Superior temporal gyrus (tissue), 1 donor: Measurements from ENCODE around the gene WFIKKN2.

Experiments used
- DNase-seq: peaks from one replicate; pipeline ENCODE4 v3.0.0-alpha.2; 2016; ENCODE audit errors: extremely low spot score

WFIKKN2 gene

DNA sequence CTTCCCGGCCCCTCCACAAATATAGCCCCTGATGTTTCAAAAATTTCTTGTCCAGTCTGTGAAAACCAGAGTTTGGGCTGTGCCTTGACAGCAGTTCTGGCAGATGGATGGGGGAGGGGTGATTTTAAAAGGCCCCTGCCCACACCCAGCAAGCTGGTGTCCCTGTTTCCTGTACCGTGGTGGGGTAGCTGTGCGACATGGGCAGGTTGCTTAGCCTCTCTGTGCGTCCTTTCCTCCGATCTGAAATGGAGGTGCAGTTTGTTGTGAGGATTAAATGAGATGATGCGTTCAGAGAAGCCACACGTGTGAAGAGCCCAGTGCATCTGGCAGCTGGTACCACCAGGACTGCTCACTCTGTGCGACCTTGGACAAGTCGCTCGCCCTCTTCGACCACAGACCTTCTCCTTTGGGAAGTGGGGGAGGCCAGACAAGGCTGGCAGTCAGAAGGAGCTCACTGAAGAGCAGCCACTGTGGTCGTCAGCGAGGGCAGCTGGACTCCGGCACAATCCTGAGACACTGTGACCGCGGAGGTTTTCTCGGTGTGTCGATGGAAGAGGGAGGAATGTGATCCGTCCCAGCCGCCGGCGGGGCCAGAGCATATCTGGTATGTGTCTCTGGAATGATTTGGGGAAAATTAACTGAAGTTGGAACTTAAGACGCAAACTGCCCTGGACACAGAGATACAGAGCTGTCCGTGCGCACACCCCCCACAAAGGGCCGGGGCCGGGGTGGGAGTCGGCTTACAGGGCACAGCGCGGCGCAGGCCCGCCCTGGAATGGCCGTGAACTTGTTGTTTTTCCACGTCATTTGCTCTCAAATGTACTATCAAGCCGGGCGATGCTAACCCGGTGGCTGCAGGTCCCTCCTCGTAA is 721 bp upstream of the WFIKKN2 start:
- no peak for DNase-seq

DNA sequence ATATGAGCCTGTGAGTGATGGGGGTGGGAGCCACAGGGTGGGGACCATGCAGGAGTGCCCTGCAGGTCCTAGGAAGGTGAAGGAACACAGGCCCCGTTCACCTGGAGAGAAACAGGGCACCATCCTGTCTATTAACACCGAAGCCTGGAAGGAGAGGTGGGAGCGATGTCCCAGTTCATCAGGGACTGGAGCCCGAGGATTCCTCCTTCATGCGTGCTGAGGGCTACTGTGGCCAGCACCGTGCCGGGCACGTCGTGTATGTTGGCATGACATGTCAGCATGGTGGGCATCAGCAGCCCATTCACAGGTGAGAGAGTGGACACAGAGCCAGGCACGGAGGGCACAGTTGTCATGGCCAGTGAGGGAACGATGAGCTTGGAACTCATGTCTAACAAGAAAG is 1.4 kb downstream of the WFIKKN2 start:
- no peak for DNase-seq

DNA sequence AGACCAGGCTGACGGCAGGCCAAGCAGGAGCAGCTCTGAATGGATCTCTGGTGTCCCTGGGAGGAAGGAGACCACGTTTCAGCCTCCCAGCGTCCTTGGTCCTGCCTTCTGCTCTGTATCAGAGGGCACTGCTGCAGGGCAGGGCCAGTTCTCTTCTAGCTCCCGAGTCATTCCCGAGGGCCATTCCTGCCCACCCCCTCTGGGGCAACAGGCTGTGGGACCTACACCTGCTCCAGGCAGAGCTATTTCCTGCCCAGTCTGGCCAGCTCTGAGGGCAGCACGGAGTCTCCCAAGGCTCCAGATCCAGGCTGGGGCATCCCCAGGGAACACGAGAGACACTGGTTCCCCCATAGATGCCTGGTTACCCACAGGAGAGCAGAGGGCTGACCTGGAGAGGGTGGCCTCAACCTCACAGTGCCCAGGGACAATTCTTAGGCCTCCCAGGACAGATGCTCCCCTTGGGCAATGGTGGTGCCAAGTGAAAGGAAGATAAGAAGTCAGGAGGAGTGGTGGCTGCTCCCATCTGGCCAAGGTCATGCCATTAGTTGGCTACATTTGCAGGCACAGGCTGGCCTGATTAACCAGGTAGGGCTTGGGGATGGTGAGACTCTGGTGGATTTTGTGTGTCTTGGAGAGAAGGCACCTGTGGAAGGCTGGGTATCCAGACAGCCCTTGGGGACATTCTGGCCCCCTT is 2.0 kb downstream of the WFIKKN2 start:
- no peak for DNase-seq

DNA sequence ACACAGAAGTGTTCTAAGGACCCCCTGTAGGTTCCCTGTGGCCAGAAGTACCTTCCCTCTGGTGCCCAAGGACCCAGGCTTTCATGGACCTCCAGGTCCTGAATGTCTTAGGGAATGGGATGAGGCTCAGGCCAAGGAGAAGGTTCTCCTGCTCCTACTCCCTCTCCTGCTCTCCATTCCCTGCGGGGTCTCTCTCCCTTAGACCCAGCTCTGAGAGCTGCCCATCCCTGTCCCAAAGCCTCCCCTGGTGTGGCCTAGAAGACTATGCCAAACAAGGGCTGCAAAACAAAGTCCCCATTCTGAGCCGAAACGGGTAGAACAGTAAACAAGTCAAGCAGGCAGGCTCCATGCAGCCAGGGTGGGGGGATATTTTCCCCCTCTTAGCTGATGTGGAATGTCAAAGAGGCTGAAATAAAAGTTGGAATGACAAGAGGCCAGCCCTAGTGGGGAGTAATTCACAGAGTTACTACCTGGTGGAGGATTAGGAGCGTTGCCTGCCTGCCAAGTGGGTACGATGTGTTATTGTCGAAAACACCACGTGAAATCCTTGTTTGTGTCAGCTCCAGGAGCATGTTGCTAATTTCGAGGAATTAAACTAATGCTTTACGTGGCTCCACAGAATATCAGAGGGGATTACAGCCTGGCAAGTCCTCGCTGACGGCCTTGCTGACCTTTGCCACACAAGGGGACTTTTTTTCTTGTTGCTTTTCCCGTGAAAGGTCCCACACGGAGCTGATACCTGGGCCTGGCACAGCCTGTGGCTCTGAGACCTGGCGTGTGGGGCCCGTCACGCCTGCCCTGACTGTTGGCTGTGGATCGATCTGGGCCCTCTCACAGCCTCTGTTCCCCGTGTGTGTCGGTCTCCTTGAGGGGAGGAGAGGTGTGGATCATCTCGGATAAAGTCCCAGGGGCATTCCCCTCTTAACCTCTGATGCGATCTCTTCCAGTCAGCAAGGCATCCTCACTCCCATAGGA is 2.9 kb downstream of the WFIKKN2 start:
- DNase-seq: peak; percentile 81

DNA sequence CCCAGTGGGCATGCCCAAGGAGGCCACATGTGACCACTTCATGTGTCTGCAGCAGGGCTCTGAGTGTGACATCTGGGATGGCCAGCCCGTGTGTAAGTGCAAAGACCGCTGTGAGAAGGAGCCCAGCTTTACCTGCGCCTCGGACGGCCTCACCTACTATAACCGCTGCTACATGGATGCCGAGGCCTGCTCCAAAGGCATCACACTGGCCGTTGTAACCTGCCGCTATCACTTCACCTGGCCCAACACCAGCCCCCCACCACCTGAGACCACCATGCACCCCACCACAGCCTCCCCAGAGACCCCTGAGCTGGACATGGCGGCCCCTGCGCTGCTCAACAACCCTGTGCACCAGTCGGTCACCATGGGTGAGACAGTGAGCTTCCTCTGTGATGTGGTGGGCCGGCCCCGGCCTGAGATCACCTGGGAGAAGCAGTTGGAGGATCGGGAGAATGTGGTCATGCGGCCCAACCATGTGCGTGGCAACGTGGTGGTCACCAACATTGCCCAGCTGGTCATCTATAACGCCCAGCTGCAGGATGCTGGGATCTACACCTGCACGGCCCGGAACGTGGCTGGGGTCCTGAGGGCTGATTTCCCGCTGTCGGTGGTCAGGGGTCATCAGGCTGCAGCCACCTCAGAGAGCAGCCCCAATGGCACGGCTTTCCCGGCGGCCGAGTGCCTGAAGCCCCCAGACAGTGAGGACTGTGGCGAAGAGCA is 4.4 kb downstream of the WFIKKN2 start:
- no peak for DNase-seq

DNA sequence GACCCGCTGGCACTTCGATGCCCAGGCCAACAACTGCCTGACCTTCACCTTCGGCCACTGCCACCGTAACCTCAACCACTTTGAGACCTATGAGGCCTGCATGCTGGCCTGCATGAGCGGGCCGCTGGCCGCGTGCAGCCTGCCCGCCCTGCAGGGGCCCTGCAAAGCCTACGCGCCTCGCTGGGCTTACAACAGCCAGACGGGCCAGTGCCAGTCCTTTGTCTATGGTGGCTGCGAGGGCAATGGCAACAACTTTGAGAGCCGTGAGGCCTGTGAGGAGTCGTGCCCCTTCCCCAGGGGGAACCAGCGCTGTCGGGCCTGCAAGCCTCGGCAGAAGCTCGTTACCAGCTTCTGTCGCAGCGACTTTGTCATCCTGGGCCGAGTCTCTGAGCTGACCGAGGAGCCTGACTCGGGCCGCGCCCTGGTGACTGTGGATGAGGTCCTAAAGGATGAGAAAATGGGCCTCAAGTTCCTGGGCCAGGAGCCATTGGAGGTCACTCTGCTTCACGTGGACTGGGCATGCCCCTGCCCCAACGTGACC is 5.0 kb downstream of the WFIKKN2 start:
- DNase-seq: no peak

DNA sequence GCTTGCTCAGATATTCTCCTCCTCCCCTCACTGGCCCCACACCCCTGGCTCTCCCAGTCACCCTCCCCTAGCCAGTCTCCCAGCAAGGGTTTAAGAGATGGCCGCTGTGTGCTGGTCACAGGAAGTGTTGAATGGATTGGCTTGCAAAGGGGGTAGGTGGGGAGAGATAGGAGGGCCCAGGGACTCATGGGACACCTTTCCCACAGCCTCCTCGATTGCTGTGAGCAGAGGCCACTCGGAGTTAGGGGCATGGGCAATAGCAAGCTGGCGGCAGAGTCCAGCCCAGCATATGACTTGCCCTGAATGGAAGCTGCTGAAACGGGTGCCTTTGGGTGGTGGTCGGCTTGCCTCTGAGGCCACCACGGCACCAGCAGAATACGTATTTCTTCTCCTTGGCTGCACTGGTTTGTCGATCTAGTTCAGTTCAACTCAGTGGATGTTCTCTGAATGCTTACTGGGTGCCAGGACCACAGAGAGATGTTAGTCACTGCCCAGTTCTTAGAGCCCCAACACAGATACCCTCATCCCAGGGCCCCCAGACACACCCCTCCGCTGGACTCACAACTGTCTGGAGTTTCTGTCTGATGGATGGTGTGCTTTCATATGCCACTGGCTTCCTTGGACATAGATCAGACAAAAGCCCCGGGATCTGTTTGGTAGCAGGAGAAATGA is 6.0 kb downstream of the WFIKKN2 start:
- no peak for DNase-seq

DNA sequence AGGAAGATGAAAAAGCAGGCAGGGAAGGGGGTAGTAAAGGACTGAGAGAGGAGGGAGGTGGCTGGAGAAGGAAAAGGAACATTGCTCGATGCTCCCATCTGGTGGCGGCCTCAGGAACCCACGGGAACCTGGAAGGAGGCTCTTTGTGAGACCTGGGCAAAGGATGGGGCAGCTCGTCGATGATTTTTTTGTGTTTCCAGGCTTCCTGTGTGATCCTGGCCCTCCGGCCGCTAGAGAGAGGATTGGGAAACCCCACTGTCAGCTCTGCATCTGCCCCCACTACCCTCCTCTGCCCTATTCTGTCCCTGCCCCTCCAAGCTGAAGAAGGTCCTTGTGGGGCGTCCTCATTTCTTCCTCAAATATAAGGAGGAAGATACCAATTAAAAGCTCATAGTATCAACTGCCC is 6.6 kb downstream of the WFIKKN2 start:
- DNase-seq: peak; percentile 93

DNA sequence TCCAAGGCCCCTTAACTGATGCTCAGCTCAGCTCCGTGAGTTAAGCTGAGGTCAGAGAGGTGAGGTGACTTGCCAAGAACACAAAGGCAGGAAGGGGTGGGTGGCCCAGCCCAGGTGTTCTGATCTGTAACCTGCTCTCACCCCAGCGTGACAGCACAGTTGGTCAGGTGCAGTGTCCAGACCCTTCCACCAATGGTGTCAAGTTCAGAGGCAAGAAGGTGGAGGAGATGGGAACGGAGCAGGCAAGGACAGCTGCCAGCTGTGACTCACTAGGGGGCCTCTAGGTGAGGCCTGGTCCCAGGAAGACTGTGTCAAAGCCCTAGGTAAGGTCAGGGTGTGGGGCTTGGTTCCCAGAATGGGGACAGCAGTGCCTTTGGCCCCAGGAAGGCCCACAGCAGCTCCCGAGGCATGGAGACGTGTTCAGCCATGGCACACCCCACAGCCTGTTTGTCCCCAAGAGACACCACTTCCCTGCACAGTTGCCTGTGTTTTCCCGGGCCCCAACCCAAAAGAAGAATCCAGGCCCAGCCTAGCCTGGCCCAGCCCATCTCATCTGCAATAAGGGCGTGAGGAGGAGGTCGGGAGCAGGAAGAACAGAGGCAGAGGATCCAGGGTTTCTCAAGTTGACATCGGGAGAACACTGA is 7.2 kb downstream of the WFIKKN2 start:
- DNase-seq: no peak

DNA sequence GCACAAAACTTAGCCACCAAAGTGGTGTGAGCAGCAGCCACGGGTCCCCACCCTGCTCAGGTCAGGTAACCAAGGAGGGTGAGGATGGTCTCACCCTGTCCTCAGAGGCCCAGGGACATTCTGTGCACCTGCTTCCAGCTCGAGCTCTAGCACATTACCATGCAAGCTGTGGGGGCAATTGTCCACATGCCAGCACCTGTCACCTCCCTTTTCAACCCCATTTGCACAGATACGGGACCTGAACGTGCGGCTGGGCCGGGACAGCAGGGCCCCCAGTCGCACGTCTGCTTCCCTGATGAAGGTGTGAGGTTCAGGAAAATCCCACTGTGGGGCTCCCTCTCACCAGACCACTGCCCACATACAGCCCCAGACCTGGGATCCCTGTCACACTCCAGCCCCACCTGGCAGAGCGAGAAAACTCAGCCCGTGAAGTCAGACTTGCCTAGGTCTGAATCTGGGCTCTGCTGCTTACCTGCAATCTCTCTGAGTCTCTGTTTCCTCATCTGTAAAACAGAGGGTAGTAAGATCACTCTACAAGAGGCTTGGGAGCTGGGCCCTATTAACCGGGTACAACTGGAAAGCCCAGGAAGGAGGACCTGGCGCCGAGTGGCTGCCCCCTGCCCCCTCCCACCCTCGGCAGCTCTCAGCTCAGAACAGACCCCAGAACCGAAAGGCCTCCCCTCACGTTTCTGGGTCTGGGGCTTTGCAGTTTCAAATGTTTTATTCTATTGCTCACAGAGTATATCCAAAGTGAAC is 7.9 kb downstream of the WFIKKN2 start:
- no peak for DNase-seq

DNA sequence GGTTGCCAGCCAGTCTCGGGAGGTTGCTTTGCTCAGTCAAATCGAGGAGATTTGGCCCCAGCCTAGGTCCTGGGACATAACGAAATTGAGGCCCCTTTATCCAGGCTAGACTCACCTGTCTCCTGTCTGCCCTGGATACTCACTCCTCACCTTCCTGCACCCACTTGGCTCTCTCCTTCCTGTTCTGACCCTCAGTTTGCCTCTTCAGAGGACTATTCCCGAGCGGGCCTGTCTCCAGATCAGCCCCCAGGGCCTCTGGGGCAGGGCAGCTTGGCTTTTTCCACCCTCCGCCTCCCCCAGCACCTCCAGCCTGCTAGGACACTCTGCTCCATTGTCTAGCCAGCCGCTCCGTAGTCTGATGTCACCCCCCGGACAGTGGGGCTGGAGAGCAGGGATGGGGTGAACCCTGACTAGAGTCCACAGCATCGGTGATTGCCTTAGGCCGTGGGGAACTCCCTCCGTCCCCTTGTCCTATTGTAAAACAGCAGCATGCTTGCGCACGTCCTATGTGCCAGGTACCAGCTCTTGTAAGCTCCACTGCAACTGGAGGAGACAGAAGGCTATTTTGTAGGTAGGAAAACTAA is 8.8 kb downstream of the WFIKKN2 start:
- peak; percentile 55 for DNase-seq

DNA sequence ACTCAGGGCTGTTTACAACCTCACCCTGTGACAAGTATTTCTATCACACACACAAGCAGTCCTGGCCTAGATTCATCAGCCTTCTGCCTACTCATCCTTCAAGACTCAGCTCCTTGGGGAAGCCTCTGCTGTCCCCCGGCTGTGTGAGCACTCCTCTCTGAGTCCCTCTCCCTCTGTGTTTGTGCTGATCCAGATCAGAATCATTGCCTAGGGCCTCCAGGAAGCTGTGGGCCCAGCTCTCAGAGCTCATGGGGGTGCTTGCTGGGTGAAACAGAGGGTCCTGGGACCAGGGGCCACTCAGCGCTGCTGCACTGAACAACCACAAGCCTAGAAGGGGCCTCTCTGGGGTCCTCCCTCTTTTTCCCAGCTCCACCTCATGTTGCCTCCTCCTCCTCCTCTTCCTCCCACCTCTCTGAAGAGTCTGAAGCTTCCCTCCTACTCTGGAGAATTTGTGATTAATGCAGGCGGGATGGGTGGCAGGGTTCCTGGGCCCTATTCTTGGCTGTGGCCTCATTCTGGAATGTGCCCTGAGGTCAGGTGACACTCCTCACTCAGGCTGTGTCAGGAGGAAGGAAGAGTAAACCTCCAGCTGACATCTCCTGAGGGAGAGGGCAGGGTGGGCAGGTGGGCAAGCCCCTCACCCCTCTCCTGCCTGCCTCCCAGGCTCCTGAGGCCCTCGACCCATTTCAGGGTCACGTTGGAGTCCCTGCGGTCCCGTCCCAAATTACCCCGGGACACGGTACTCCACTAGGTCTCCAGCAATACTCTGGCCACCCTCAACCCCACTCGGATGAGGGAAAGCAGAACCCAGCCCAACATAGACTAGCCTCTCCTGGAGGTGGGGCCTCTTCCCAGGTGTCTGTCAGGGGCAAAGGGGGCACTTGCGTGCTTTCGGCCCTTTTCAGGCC is 10.1 kb downstream of the WFIKKN2 start:
- no peak for DNase-seq

DNA sequence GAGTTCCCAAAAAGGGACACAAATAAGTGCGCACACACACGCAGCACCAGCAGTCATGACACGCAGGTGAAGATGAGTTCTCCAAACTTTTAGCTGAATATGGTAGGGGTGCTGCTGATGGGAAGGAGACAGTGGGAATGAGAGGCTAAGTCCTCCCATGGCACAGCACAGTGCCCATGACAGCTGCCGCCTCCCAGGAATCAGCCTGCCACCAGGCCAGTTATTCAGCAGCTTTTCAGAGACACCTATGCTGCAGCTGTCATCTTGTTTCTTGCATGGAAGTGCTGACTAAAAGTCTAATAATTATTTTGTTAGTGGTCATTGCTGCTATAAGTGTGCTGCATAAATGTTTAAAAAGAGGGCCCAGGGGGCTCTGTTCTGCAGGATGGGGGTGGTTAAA is 12.2 kb downstream of the WFIKKN2 start:
- DNase-seq: no peak

DNA sequence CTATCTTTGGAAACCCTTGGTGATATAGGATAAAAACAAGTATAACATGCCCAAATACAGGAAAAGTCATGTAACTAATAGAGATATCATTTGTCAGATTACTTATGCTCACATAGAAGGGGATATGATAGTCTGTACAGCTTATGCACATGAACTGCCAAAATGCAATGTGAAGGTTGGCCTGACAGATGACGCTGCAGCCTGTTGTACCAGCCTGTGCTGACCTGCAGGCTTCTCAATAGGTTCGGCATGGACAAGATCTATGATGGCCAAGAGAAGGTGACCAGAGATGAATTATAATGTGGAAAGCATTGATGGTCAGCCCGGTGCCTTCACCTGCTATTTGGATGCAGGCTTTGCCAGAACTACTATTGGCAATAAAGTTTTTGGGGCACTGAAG is 12.7 kb downstream of the WFIKKN2 start:
- DNase-seq: no peak

DNA sequence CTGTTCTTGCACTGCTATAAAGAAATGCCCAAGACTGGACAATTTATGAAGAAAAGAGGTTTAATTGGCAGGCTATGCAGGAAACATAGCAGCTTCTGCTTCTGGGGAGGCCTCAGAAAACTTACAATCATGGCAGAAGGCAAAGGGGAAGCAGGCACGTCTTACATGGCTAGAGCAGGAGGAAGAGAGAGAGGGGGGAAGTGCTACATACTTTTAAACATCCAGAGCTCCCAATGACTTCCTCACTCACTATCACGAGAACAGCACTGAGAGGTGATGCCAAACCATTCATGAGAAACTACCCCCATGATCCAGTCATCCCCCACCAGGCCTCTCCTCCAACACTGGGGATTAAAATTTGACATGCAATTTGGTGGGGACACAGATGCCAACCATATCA is 13.3 kb downstream of the WFIKKN2 start:
- DNase-seq: no peak

DNA sequence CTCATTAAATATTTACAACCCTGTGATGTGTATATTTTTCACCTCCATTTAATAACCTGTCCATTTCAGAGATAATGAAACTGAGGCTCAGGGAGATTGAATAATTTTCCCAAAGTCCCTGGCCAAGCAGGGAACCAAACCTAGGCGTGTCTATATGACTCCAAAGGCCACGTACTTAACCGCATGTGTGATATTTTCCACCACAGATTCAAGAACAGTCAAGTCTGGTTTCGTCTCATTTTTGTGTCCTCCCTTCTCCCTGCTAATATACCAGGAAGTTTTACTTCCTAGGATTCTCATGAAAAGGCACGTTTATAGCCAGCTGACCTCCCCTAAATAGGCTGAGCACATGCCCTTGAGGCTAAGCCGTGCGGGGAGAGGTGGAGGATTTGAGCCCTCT is 15.3 kb downstream of the WFIKKN2 start:
- no peak for DNase-seq

DNA sequence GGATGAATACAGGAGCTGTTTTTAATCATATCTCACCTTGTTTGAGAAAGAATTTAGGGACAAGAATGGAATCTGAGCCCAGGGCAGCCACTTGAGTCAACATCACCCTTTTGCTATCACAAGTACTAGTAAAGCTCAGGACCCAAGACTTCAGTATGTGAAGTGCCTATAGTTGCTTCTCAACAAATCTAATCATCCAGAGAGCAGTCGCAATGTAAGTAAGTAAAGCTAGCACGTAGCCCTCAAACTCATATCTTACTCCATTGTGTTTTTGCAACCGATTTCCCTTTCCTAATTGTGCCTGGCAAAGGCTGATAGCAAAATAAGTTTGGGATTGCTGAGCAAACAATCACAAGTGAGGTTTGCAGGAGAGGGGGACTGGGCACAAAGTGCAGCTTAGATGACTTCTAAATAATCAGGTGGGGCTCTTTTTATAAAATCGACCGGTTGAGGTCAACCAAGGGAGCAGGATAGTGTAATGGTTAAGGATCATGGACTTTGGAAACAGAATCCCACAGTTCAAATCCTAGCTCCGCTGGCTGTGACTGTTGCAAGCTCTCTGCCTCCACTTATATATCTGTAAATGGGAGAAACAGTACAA is 17.7 kb downstream of the WFIKKN2 start:
- DNase-seq: no peak
